ENCODE data around the gene SCN11A. TPM values are rescaled to one million over a fixed set of nuclear protein-coding genes. Genes with fewer than 3 reads are reported as not detected.

SCN11A gene
- total RNA-seq, 2 donors from 2014 or later, result 0.09 to 0.21 TPM

DNA sequence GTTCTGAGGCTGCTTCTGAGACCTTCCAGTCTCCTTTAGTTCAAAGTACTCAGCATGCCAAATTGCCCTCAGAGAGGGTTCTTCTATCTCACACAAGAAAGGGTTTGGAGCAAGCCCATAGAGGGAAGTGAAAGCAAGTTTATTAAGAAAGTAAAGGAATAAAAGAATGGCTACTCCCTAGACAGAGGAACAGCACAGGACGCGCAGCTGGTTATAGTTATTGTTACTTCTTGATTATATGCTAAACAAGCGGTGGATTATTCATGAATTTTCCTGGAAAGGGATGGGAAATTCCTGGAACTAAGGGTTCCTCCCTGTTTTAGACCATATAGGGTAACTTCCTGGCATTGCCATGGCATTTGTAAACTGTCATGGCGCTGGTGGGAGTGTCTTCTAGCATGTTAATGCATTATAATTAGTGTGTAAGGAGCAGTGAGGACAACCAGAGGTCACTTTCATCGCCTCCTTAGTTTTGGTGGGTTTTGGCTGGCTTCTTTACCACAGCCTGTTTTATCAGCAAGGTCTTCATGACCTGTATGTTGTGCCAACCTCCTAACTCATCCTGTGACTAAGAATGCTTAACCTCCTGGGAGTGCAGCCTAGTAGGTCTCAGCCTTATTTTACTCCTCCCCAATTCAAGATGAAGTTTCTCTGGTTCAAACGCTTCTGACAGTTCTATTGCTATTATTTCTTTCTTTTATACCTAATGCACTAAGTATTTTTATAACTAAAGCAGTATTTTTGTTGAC, 26.3 kb downstream of the SCN11A start:
- no peaks in the 10 kb centered on the region for H3K9me3 Mint-ChIP-seq
- ATAC-seq, result no peak
- no peak for DNase-seq (ENCODE audit: low spot score in 2 of 2)
- H3K27ac Mint-ChIP-seq, result no peak overlapping the region
- H3K36me3 Mint-ChIP-seq, result no peaks in the 10 kb centered on the region

GRCh38 chr3:39024497-39024896, 27.2 kb downstream of the SCN11A start:
- H3K36me3 Mint-ChIP-seq, result no peaks in the 10 kb centered on the region
- ATAC-seq (no peak), DNase-seq (ENCODE audit: low spot score in 2 of 2) (no peak)
- no peak overlapping the region for H3K27ac Mint-ChIP-seq
- H3K9me3 Mint-ChIP-seq, result no peaks in the 10 kb centered on the region

GRCh38 chr3:39022286-39022630, 29.5 kb downstream of the SCN11A start:
- no peak for ATAC-seq
- Mint-ChIP-seq H3K36me3 (no peaks in the 10 kb centered on the region), H3K27ac (peak overlapping the region in 1 of 2 donors; percentile 39), H3K9me3 (no peaks in the 10 kb centered on the region)
- DNase-seq (ENCODE audit: low spot score in 2 of 2), result no peak

GRCh38 chr3:39021465-39022285, 30.1 kb downstream of the SCN11A start:
- Mint-ChIP-seq H3K36me3 (no peaks in the 10 kb centered on the region), H3K27ac (peak overlapping the region; percentile 39), H3K9me3 (no peaks in the 10 kb centered on the region)
- DNase-seq (ENCODE audit: low spot score in 2 of 2) (no peak), ATAC-seq (no peak)

DNA sequence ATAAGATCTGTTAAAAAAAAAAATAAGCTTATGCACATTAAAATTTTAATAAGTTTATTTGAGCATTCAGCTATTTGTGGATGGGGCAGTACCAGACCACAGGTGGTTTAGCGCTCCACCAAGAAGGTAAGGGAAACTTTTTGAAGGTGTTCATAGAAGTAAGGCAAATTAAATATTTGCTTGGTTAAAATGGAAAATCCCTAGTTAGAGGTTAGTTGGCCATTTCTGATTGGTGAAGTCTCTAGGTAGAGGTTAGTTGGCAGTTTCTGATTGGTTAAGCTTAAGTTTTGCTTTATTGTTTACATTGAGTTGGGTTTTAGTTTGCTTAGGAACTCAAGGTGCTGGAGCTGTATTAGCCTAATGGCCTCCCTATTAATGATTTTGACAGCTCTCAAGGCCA, 30.7 kb downstream of the SCN11A start:
- Mint-ChIP-seq H3K27ac (peak overlapping the region in 1 of 2 donors; percentile 39), H3K9me3 (no peaks in the 10 kb centered on the region), H3K36me3 (no peaks in the 10 kb centered on the region)
- DNase-seq (ENCODE audit: low spot score in 2 of 2) (no peak), ATAC-seq (no peak)

DNA sequence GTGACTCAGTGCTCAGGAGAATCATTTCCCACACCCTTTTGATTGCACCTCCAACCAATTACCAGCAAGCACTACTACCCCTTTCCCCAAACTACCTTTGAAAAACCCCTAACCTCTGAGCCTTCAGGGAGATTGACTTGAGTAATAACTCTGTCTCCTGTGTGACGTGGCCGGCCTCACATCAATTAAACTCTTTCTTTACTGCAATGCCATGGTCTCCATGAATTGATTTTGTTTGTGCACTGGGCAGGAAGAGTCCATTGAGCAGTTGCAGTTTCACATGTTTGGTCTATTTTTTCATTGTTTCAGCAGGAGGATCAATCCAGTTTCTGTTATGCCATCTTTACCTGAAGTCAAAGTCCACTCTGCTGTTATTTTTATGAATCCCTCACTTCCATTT, 32.4 kb downstream of the SCN11A start:
- no peaks in the 10 kb centered on the region for H3K9me3 Mint-ChIP-seq
- ATAC-seq, result no peak
- H3K36me3 Mint-ChIP-seq, result no peaks in the 10 kb centered on the region
- DNase-seq (ENCODE audit: low spot score in 2 of 2), result no peak
- no peak overlapping the region for H3K27ac Mint-ChIP-seq

DNA sequence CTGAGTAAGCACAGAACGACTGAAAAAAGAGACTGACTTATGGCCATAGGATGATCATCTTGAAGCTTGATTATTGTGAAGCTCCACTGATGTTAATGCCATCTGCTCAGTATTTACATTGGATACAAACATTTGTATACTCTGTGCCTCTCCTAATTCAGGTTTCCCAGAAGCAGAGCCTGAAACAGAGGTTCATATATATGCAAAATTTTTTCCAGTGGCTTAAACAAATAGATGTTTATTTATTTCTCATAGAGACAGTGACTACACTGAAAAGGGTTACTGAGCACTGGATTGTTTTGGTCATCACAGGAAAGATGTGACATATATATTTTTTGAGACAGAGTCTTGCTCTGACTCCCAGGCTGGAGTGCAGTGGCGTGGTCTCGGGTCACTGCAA, 36.3 kb downstream of the SCN11A start:
- Mint-ChIP-seq H3K36me3 (no peaks in the 10 kb centered on the region), H3K9me3 (no peaks in the 10 kb centered on the region), H3K27ac (no peak overlapping the region)
- DNase-seq (ENCODE audit: low spot score in 2 of 2) (no peak), ATAC-seq (no peak)

DNA sequence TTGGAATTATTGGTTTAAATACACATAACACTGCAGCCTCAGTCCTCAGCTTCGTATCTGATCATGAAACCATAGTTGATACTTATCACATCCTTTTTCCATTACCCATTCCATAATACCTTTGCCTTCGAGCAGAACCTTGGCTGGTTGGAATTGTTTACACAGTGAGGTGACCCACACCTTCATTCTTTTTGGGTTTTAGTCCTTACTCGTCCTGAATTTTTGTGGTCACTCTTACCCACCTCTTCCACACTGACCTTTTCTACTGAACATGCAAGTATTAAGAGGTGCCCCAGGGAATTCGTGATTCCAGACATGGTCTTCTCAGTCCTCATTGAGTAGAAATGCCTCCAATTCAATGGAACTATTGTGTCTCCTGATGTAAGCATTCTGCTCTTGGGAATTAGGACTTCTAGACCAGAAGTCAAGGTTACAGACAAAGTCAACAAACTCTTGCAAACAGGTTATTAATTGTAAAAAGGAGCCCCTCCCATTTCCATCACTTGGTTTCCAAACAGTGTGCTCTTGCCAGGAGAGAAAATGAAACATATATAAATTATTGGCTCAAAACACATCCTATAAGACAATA, 37.7 kb downstream of the SCN11A start:
- ATAC-seq (no peak), DNase-seq (ENCODE audit: low spot score in 2 of 2) (no peak)
- Mint-ChIP-seq H3K36me3 (no peaks in the 10 kb centered on the region), H3K27ac (no peak overlapping the region), H3K9me3 (no peaks in the 10 kb centered on the region)

DNA sequence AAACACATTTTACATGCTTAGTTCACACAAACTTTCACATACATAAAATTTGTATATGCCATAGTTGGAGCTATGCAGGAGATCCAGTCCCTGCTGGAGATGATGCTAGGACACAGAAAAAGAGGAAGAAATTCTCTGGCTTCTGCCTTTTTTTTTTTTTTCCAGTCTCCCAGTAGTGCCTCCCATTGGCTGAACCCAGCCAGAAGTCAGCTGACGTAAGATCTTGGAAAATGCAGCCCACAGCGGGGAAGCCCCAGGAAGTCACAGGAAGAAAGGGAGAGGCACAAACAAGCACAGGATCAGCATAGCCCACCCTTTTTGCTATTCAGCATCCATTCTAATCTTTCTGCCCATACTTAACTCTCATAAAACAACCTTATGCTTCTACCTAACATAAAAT, 38.5 kb downstream of the SCN11A start:
- H3K36me3 Mint-ChIP-seq, result no peaks in the 10 kb centered on the region
- no peaks in the 10 kb centered on the region for H3K9me3 Mint-ChIP-seq
- H3K27ac Mint-ChIP-seq, result no peak overlapping the region
- ATAC-seq (no peak), DNase-seq (ENCODE audit: low spot score in 2 of 2) (no peak)

DNA sequence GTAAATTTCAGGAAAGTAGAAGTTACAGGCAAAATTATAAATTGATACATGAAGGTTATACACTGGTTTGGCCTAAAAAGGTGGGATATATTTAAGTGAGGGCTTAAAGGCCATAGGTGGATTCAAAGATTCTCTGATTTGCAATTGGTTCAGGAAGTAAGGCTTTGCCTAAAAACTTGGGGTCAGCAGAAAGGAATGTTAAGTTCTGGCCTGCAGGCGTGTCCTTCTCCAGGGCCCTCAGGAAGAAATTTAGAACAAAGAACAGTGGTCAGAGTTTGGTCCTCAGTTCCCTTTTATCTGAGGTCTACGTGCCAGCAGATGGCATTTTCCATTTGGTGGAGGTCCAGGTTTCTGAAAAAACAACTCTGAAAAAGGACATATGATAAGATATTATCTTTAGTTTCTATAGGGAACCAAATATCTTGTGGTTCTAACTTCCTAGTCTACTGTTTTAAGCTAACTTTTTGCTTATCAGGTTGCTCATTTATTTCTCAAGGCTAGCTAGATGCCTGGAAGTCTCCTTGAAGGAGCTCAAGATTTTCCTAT, 40.5 kb downstream of the SCN11A start:
- Mint-ChIP-seq H3K36me3 (no peaks in the 10 kb centered on the region), H3K27ac (no peak overlapping the region), H3K9me3 (no peaks in the 10 kb centered on the region)
- DNase-seq (ENCODE audit: low spot score in 2 of 2), result no peak
- no peak for ATAC-seq

DNA sequence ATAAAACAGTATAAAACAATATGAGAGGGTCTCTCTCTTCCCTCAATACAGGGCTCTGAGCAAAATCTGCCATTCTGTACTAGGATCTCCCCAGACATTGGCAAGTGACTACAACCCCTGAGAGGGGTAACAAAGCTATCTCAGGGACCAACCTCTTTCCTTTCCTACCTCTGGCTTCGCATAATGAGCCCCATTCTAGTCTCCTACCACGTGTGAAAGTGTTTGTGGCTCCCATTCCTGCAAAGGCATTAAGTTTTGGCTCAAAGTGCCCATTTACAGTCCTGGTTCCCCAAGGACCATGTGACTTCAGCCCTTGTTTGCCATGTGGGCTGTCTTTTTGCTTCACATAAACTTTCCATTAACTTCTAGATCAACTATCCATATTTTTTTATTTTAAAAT, 46.4 kb downstream of the SCN11A start:
- Mint-ChIP-seq H3K36me3 (no peaks in the 10 kb centered on the region), H3K27ac (no peak overlapping the region), H3K9me3 (no peaks in the 10 kb centered on the region)
- DNase-seq (ENCODE audit: low spot score in 2 of 2) (no peak), ATAC-seq (no peak)

Other genes with a start within 250 kb of the SCN11A start
- gene SCN10A, start 235.7 kb downstream of the SCN11A start, total RNA-seq, result not detected
- gene WDR48, start 72 bp upstream of the SCN11A start, total RNA-seq, result 10 to 100 TPM; 39.2 to 51.8 TPM
- gene GORASP1, start 55.7 kb upstream of the SCN11A start, total RNA-seq, result 10 to 100 TPM; 19.0 to 22.7 TPM
- gene TTC21A, start 55.7 kb upstream of the SCN11A start, total RNA-seq, result 1 to 10 TPM; 1.6 to 2.5 TPM
- 10 to 100 TPM; 72.9 to 87.1 TPM for gene CSRNP1, start 101.6 kb upstream of the SCN11A start, total RNA-seq
- gene XIRP1, start 140.7 kb upstream of the SCN11A start, total RNA-seq, result 1 to 10 TPM in 1 of 2 donors, under 1 TPM in 1; 0.14 to 4.1 TPM
- under 1 TPM; 0.23 to 0.25 TPM for gene CX3CR1, start 228.1 kb upstream of the SCN11A start, total RNA-seq